Lung microvascular endothelial cell (primary cell): ENCODE measurements around the gene MAP3K19. TPM values are rescaled to one million over a fixed set of nuclear protein-coding genes. Genes with fewer than 3 reads are reported as not detected.
A peak's percentile ranks its signal among the peaks of the same experiment; 100 is the strongest.
"Not testable (repeated sequence)": the region's sequence is repeated elsewhere in the genome, so short reads cannot be mapped to it uniquely, and the experiment has no call there.

Experiments
- DNase-seq, 2 donors: peaks; one replicate each; pipeline versions ENCODE4 v3.0.0 to v3.0.0-alpha.2; 2010; ENCODE audit warnings: low read depth in 2 of 2
- total RNA-seq: library from RNA; depleted of rRNA; stranded (reverse); fragments of >200 nt; gene quantifications from 2 replicates; pipeline ENCODE4 v1.2.1, GENCODE V29; 2014

The MAP3K19 gene
- not detected in 2 replicates for total RNA-seq

- peak in 1 of 2 donors; percentile 20 for DNase-seq
Observed at GRCh38 chr2:135047300-135047699, at the start of gene MAP3K19. Gene MAP3K19 (minus strand): TSS chr2:135047447. CDS start chr2:135024647, 22,800 bp downstream.

GRCh38 chr2:135096665-135097446, 49.6 kb upstream of the MAP3K19 start:
- DNase-seq, result no peak

GRCh38 chr2:135095591-135095990, 48.3 kb upstream of the MAP3K19 start:
- no peak for DNase-seq

GRCh38 chr2:135094508-135094907, 47.3 kb upstream of the MAP3K19 start:
- DNase-seq, result no peak

- DNase-seq, result no peak
Observed at GRCh38 chr2:135093670-135094330, 46.6 kb upstream of the MAP3K19 start.

- no peak for DNase-seq
Observed at GRCh38 chr2:135093193-135093592, 45.9 kb upstream of the MAP3K19 start.

GRCh38 chr2:135091681-135092080, 44.4 kb upstream of the MAP3K19 start:
- DNase-seq, result no peak

- DNase-seq, result not testable (repeated sequence)
Observed at GRCh38 chr2:135089597-135089996, 42.4 kb upstream of the MAP3K19 start.

GRCh38 chr2:135086222-135086621, 39.0 kb upstream of the MAP3K19 start:
- DNase-seq, result no peak

GRCh38 chr2:135078417-135078816, 31.2 kb upstream of the MAP3K19 start:
- no peak for DNase-seq

GRCh38 chr2:135076556-135076955, 29.3 kb upstream of the MAP3K19 start:
- DNase-seq, result no peak

GRCh38 chr2:135074216-135074615, 27.0 kb upstream of the MAP3K19 start:
- no peak for DNase-seq

- DNase-seq, result no peak
Observed at GRCh38 chr2:135072125-135072997, 25.1 kb upstream of the MAP3K19 start.

- DNase-seq, result no peak
Observed at GRCh38 chr2:135066710-135067109, 19.5 kb upstream of the MAP3K19 start.

- no peak for DNase-seq
Observed at GRCh38 chr2:135064149-135064548, 16.9 kb upstream of the MAP3K19 start.

GRCh38 chr2:135063210-135063609, 16.0 kb upstream of the MAP3K19 start:
- no peak for DNase-seq

- DNase-seq, result no peak
Observed at GRCh38 chr2:135059577-135059976, 12.3 kb upstream of the MAP3K19 start.

- DNase-seq, result no peak
Observed at GRCh38 chr2:135056790-135057189, 9.5 kb upstream of the MAP3K19 start.

- DNase-seq, result peak in 1 of 2 donors; percentile 58
Observed at GRCh38 chr2:135055182-135055786, 8.0 kb upstream of the MAP3K19 start.

GRCh38 chr2:135052997-135053474, 5.8 kb upstream of the MAP3K19 start:
- DNase-seq, result peak; percentile 20 to 24
